Esophagus muscularis mucosa (tissue), 4 donors: Measurements from ENCODE around the gene SRR. TPM values are rescaled to one million over a fixed set of nuclear protein-coding genes. Genes with fewer than 3 reads are reported as not detected.

Source experiments
- DNase-seq: peaks from one replicate; pipeline ENCODE4 v3.0.0-alpha.2; 2017; ENCODE audit errors: extremely low spot score
- H3K27ac ChIP-seq, 4 donors: fragments of 200-600 bp; sonication (generic); replicated peaks in 1 of 4; 1 replicate in 3 of 4; 2 replicates in 1 of 4; pipeline ENCODE4 v1.5.1; 2016 to 2019; ENCODE audit warnings: mild to moderate bottlenecking in 1 of 4
- H3K27me3 ChIP-seq, 4 donors: fragments of 200-600 bp; sonication (generic); one replicate each; pipeline versions ENCODE4 v1.5.1 to v1.6.0; 2016 to 2019
- H3K36me3 ChIP-seq, 4 donors: fragments of 200-600 bp; sonication (generic); one replicate each; pipeline ENCODE4 v1.5.1; 2016 to 2019
- H3K4me1 ChIP-seq, 4 donors: fragments of 200-600 bp; sonication (generic); one replicate each; pipeline ENCODE4 v1.5.1; 2016 to 2019
- H3K4me3 ChIP-seq, 4 donors: fragments of 200-600 bp; sonication (generic); 1 replicate in 2 of 4; 2 replicates in 2 of 4; pipeline ENCODE4 v1.5.1; 2016 to 2019; ENCODE audit warnings: mild to moderate bottlenecking in 4 of 4, moderate library complexity in 1 of 4
- H3K9me3 ChIP-seq, 4 donors: fragments of 200-600 bp; sonication (generic); 1 replicate in 3 of 4; 2 replicates in 1 of 4; pipeline ENCODE4 v1.5.1; 2016 to 2019
- CTCF ChIP-seq, 3 experiments: fragments of 200-600 bp in 2 of 3; fragments of 450-650 bp in 1 of 3; sonication (generic) in 2 of 3; IDR thresholded peaks; one replicate each; pipeline ENCODE4 v1.5.1; 2017 to 2019; ENCODE audit warnings: antibody characterized with exemption in 3 of 3, mild to moderate bottlenecking in 2 of 3, moderate library complexity in 1 of 3
- EP300 ChIP-seq: sonication (generic); formaldehyde crosslinking; IDR thresholded peaks from one replicate; pipeline ENCODE4 v1.6.1; 2017; ENCODE audit warnings: antibody characterized with exemption
- POLR2A ChIP-seq: fragments of 450-650 bp; IDR thresholded peaks from one replicate; pipeline ENCODE4 v1.6.1; 2017; ENCODE audit warnings: antibody characterized with exemption, moderate library complexity, mild to moderate bottlenecking, low read depth
- POLR2AphosphoS5 ChIP-seq, 2 donors: sonication (generic); formaldehyde crosslinking; IDR thresholded peaks; one replicate each; pipeline ENCODE4 v1.6.1; 2017; ENCODE audit warnings: antibody characterized with exemption in 2 of 2
- whole genome bisulfite sequencing: methylation state at CpG from one replicate; pipeline ENCODE4 v1.1.5; 2018; 5-methylcytosine and 5-hydroxymethylcytosine counted together
- intact Hi-C: fragments of 100-400 bp; cut with DNase I; formaldehyde crosslinking; loops from one replicate; pipeline ENCODE4 v1.15.1; 2023
- total RNA-seq, 4 donors: library from RNA; depleted of rRNA; stranded (reverse); fragments of >200 nt; gene quantifications; one replicate each; pipeline versions ENCODE4 v1.1.0 to v1.2.1, GENCODE V29; 2016

SRR gene
- total RNA-seq, 4 donors from 2014 or later: 14.4 to 19.6 (median 15.5) TPM

GRCh38 chr17:2347805-2348685 lies 44.3 kb downstream of the SRR start:
- no peak for DNase-seq
- no peaks in the 10 kb centered on the region for H3K27me3 ChIP-seq
- no peaks in the 10 kb centered on the region for H3K9me3 ChIP-seq
- no peak overlapping the region for H3K27ac ChIP-seq
- 76% methylated on average over 8 of the region's 11 CpGs for WGBS
- H3K4me1 ChIP-seq: peaks cover 0 to 11% (median 6%) of the 10 kb centered on the region in 4 donors
- intact Hi-C loops: no loop called here
- no peak overlapping the region for H3K4me3 ChIP-seq
- TF ChIP-seq CTCF (IDR thresholded peaks at IDR 0.05) (no peak), POLR2AphosphoS5 (IDR thresholded peaks at IDR 0.05) (peak in 1 of 2 donors; percentile 4)
- H3K36me3 ChIP-seq: peaks cover 0 to 30% (median 22%) of the 10 kb centered on the region in 4 donors

DNA sequence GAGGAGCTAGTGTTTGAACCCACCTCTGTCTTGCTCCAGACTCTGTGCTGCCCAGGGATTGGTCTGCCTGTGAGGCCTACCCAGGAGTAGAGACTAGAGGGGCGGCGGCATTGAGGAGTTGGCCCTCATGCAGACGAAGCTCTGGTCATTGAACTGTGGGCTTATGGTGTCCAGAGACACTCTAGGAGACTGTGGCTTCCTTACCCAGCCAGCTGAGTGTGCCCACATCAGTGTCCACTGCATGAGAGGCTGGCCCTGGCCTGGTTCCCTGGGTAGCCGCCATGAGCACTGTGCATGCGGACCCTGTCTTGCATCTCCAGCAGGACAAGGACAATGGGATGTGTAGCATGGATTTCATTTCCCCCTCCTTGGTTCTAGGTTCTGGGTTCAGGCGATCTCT lies 47.5 kb downstream of the SRR start:
- Histone ChIP-seq H3K36me3 (peaks cover 0 to 14% (median 3%) of the 10 kb centered on the region in 4 donors), H3K27me3 (no peaks in the 10 kb centered on the region), H3K4me1 (peaks cover 0 to 15% (median 10%) of the 10 kb centered on the region in 4 donors), H3K27ac (no peak overlapping the region), H3K9me3 (no peaks in the 10 kb centered on the region), H3K4me3 (no peak overlapping the region)
- 94% methylated on average over 6 of the region's 6 CpGs for WGBS
- no peak for DNase-seq
- no peak for TF ChIP-seq CTCF (IDR thresholded peaks at IDR 0.05)
- TF ChIP-seq POLR2A: no peak
- no peak for TF ChIP-seq POLR2AphosphoS5 (IDR thresholded peaks at IDR 0.05)
- no peak for TF ChIP-seq EP300
- intact Hi-C loops: loop anchor here (5.0 kb wide), 1 partner anchor 299 kb away; no protein-coding TSS in a partner anchor

GRCh38 chr17:2354311-2354710 lies 50.6 kb downstream of the SRR start:
- Histone ChIP-seq H3K27ac (no peak overlapping the region), H3K4me1 (peaks cover 0 to 14% (median 12%) of the 10 kb centered on the region in 4 donors), H3K9me3 (no peaks in the 10 kb centered on the region), H3K27me3 (no peaks in the 10 kb centered on the region), H3K36me3 (peaks cover 0 to 4% (median 0%) of the 10 kb centered on the region in 4 donors), H3K4me3 (no peak overlapping the region)
- 87% methylated on average over 8 of the region's 8 CpGs for WGBS
- DNase-seq: no peak
- TF ChIP-seq CTCF (IDR thresholded peaks at IDR 0.05) (no peak), POLR2AphosphoS5 (IDR thresholded peaks at IDR 0.05) (no peak)
- intact Hi-C loops: loop anchor here (5.0 kb wide), 1 partner anchor 302 kb away; no protein-coding TSS in a partner anchor

DNA sequence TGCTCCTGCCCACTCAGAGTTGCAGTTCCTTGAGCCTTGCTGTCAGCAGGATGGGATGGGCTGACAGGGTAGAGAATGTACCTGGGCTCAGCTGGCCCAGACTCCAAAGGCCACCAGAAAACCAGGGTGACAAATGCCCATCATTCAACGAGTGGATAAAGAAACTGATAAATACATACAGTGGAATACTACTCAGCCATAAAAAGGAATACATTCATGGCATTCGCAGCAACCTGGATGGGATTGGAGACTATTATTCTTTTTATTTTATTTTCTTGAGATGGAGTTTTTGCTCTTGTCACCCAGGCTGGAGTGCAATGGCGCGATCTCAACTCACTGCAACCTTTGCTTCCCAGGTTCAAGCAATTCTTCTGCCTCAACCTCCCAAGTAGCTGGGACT lies 53.5 kb downstream of the SRR start:
- WGBS: 98% methylated on average over 4 of the region's 4 CpGs
- DNase-seq: no peak

More for the DNA sequence above, 53.5 kb downstream of the SRR start:
- TF ChIP-seq CTCF (IDR thresholded peaks at IDR 0.05) (no peak), EP300 (no peak), POLR2AphosphoS5 (IDR thresholded peaks at IDR 0.05) (no peak), POLR2A (no peak)
- no peaks in the 10 kb centered on the region for H3K27me3 ChIP-seq
- H3K9me3 ChIP-seq: no peaks in the 10 kb centered on the region
- no peak overlapping the region for H3K27ac ChIP-seq
- no peak overlapping the region for H3K4me3 ChIP-seq
- peaks cover 3 to 20% (median 17%) of the 10 kb centered on the region in 4 donors for H3K4me1 ChIP-seq
- peaks cover 0 to 21% (median 17%) of the 10 kb centered on the region in 4 donors for H3K36me3 ChIP-seq
- intact Hi-C loops: no loop called here
